HG02885 (cell line): ENCODE results near the gene ISG15.
"Not testable (repeated sequence)": the region's sequence is repeated elsewhere in the genome, so short reads cannot be mapped to it uniquely, and the experiment has no call there.

Experiments
- ATAC-seq: cut with Tn5 transposase; IDR thresholded peaks from one replicate; pipeline ENCODE4 v1.9.1; 2021; ENCODE audit warnings: mild to moderate bottlenecking; ENCODE audit not compliant: unreplicated experiment, poor library complexity

The ISG15 gene

GRCh38 chr1:992362-992761 lies 20.9 kb upstream of the ISG15 start:
- no peak for ATAC-seq

- ATAC-seq: no peak
These were observed 19.8 kb upstream of the ISG15 start for GRCh38 chr1:993379-993995.

GRCh38 chr1:994546-994945 lies 18.8 kb upstream of the ISG15 start:
- ATAC-seq: not testable (repeated sequence)

DNA sequence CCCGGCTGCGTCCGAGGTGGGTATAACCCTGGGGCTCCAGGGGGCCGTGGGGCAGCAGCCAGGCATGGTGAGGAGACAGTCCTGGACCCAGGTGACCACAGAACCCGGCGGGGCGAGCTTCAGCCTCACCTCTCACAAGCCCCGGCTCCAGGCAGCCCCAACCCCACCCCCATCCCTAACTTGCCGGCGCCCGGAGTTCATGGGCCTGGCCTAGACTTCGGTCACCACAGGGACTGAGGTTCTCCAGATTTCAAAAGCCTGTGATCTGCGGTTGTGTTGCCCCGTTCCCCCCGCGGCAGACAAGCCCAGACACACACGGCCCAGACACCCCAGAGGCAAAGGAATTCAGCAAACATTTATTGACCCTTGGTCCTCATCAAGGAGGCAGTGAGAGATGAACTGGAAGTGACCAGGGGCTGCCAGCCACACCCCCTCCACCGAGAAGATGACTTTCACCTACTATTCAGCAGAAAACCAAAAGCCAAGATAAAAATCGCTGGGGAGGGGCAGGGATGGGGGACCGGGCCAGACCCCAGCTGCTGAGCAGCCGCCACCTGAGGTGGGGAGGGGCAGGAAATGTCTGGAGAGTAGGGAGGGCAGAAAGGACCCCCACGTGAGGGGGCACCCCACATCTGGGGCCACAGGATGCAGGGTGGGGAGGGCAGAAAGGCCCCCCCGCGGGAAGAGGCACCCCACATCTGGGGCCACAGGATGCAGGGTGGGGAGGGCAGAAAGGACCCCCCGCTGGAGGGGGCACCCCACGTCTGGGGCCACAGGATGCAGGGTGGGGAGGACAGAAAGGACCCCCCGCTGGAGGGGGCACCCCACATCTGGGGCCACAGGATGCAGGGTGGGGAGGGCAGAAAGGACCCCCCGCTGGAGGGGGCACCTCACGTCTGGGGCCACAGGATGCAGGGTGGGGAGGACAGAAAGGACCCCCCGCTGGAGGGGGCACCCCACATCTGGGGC lies 17.3 kb upstream of the ISG15 start:
- ATAC-seq: no peak

DNA sequence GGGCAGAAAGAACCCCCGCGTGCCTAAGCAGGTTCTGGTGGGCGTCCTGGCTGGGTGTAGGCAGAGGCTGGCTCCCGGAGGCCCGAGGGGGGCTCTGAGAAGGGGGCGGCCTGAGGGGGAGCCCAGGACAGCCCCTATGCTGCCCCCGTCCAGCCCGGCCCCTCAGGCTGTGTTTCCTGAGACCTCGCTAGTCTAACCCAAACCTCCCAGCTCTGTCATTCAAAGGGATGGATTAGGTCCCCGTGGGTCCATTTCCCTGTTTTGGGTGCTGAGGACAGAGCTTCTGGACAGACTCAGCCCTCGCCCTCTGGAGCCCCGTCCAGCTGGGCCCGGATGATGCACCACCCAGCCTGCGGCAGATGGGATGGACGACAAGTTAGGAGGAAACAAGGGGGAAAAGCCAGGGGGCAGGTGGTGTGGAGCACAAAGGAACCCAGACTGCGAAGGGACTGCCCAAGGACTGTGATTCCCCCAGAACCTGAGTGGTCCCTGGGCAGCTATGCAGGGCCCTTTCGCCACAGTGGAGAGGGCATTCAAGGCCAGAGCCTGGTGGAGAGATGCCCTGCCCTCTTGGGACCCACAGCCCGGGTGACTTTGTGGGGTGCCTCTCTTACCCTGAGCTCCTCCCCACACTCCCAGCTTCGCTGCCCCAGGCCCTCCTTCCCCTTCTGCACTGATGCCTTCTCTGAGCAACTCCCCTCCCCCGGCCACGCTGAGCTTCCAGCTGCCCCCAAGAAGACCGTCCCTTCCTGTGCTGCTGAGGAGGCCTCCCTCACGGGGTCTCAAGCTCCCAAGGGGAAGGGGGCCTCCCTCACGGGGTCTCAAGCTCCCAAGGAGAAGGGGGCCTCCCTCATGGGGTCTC lies 16.2 kb upstream of the ISG15 start:
- no peak for ATAC-seq

- no peak for ATAC-seq
These were observed 15.6 kb upstream of the ISG15 start for GRCh38 chr1:997713-997992.

- ATAC-seq: no peak
These were observed 15.1 kb upstream of the ISG15 start for GRCh38 chr1:997993-998744.

- no peak for ATAC-seq
These were observed 14.6 kb upstream of the ISG15 start for GRCh38 chr1:998745-998994.

- no peak for ATAC-seq
These were observed 14.1 kb upstream of the ISG15 start for GRCh38 chr1:998995-999724.

GRCh38 chr1:999725-1000356 lies 13.5 kb upstream of the ISG15 start, which contains the start of gene HES4:
Gene HES4, minus strand, starts transcription at chr1:1000097. Its CDS starts 124 bp downstream, at chr1:999973.
- no peak for ATAC-seq

DNA sequence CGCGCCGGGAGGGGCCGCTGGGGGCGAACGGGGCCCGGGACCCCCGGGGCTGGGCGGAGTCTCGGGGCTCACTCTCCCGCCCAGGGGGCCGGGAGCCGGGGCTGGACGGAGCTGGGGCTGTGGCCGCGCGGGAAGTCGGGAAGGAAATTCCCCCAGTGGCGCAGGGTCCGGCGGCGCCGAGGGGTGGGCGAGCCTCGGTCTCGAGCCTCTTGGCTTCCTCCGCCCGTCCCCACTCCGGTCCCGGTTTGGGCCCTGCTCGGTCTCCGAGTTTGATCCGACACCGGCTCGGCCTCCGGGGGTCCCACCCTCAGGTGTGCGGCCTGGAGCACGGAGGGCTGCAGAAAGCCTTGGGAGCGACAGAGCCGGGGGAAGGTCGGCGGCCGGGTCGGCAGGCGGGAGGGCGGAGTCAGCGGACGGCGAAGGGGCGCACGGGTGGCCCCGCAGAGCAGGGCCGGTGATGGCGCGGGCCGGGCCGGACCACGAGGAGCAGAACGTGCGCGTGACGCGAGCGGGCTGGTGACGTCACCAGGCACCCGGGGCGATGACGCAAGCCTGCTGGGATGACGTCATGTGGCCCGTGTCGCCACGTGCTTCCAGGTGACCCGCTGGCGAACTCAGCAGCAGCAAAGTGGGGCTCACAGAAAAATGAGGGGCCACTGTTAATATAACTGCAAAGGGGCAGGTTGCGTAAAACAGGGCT lies 12.8 kb upstream of the ISG15 start:
- ATAC-seq: no peak

DNA sequence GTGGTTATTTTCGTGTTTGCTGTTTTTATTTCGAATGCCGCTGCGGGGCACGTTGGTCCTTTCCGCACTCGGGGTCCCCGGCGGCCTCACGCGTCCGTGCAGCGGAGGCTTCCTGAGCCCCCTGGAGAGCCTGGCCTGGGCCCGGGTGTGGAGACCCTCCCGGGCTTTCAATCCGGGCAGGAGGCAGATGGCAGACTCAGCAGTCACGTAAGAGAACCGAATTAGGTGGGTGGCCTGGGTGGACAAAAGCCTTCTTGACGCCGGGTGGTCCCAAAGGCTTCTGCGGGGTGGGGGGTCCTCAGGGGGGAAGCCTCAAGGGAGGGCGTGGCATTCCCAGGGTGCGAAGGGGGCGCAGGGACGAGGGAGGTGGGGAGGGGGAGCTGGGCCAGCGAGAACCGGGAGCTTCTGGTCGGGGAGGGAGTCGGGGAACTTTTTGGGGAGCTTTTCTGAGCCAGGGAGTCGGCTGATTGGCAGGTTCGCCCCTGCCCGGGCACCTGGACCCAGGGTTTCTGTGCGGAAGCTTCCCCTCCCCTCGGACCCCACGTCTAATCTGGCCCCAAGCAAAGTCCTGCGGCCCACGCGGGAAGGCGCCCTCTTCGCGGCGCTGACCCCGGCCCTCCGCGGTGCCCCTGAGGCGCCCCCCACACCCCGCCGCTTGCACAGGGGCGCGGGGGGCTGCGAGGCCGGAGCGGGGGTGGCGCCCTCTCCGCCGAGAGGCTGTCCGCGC lies 12.1 kb upstream of the ISG15 start:
- no peak for ATAC-seq

DNA sequence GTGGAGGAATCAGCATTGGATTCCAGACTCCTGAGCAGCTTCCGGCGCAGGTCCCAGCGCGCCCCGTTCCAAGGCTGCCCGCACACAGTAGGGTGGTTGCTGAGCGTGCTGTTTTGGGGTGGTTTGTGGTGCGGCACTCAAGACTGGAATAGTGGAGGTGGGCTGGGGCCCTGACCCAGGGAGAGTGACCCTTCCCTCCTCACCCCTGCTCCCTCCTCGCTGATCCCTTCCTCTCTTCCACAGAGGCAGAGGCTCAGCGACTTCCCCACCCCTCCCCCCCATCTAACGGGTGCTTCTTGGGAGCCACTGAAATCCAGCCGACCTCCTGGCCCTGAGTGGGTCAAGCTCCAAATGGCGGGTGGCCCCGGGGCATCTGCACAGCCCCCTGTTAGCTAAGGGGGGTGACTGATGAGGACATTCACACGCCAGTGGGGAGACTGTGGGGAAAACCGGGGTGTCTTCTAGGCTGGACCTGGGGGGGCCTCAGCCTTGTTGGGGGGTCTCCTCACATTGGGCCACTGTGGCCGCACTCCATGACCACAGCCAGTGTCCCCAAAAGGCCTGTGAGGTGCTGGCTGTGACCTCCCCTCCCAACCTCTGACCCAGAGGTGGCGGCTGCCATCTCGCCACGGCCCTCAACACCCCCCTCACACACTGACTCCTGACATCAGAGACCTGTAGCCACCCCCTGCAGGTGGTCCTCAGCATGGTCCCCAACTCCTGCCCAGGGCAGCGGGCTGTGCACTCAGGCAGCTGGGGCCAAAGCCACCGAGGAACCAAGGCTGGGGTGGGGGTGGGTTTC lies 9.5 kb upstream of the ISG15 start:
- no peak for ATAC-seq

DNA sequence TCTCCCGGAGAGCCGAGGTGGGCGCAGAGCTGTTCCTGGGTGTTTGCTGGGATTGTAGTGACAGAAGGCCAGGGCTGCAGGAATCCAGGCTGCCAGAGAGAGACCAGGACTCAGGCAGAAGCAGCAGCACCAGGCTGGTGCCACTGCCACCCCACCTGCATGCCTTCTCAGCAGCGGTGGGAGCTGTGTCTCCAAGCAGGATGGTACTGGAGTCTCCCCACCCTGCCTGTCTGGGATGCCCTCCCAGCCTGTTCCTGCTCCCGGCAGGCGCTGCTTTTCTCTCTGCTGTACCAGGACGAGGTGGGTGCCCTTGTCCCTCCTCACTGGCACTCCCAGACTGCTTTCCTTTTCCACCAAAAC lies 8.9 kb upstream of the ISG15 start:
- ATAC-seq: no peak

- no peak for ATAC-seq
These were observed 8.3 kb upstream of the ISG15 start for GRCh38 chr1:1004780-1005697.

DNA sequence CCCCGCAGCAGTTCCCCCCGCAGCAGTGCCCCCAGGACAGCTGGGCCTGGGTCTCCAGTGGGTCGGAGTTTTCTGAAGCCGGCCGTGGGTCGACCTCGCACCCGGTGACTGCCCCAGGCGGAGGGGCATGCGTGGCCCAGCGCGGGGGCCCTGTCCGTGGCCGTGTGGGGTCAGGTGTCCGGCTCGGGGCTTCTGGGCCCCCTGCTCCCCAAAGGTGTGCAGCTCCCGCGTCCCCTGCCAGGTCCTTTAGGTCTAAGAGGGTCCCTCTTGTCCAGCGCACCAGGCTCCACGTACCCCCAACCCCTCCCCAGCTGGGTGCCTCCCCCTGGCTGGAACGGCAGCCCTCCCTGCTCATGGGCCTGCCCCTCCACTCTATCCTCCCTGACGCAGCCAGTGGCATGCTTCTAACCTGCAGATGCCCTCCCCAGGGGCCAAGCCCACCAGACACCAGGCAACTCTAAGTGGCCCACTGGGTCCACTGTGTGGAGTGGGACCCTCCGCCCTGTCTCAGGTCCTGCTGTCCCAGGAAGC lies 7.5 kb upstream of the ISG15 start:
- ATAC-seq: no peak
